DMS153 treated with DMSO at 0.1 percent for 48 hours (cell line): ENCODE results near the gene KCNG4.

ENCODE experiments used
- DNase-seq: peaks from one replicate; lab custom pipeline; 2025; ENCODE audit not compliant: unreplicated experiment; lab: John Stamatoyannopoulos, UW

Gene KCNG4

DNA sequence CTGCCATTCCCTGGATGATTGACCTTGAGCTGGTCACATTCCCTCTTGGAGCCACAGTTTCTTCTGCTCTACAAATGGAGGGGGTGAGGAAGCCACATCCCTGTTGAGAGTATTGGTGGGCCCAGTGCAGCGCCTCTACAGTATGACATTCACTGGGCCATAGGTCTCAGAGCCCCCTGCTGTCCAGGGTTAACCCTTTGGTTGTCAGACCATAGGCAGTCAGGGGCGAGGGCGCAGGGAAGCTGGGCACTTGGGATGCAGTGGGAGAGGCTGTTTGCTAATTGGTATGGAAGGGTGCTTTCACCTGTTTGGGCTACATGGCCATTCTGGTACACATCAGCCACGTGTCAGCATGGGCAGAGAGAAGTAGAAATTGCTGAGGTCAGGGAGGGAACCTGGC, 27.6 kb upstream of the KCNG4 start:
- DNase-seq, result no peak

- DNase-seq, result peak; percentile 25
Measured at GRCh38 chr16:84266451-84266850, 26.6 kb upstream of the KCNG4 start.

DNA sequence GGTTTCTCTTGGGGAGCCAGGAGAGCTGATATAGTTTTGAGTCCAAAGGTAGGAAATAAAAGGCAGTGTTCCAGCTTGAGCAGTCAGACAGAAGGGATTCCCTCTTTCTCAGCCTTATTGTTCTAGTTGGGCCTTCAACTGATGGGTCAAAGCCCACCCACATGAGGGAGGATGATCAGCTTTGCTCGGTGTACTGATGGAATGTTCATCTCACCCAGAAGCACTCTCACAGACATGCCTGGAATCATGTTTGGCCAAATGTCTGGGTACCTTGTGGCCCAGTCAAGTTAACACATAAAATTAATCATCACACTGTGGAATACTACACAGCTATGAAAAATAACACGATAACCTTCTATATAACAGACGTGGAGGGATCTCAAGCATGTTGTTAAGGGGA, 23.1 kb upstream of the KCNG4 start:
- DNase-seq, result no peak

DNA sequence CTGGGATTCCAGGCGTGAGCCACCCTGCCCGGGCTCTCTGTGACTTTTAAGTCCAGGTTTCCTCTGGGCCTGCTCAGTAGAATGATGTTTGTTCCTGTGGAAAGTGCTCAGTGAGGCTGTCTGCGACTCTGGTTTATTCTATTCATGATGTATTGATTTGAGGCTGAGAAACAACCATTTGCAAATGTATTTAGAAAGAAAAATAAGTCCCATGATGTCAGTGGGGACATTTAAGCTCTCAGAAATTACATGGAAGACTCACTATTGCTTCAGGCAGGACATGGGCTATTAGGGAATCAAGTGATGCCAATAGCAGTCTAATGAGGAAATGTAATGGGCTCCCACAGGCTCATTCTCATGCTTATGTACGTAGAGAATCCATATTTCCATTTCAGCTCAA, 22.2 kb upstream of the KCNG4 start:
- no peak for DNase-seq

GRCh38 chr16:84260766-84261554, 21.1 kb upstream of the KCNG4 start:
- no peak for DNase-seq

DNA sequence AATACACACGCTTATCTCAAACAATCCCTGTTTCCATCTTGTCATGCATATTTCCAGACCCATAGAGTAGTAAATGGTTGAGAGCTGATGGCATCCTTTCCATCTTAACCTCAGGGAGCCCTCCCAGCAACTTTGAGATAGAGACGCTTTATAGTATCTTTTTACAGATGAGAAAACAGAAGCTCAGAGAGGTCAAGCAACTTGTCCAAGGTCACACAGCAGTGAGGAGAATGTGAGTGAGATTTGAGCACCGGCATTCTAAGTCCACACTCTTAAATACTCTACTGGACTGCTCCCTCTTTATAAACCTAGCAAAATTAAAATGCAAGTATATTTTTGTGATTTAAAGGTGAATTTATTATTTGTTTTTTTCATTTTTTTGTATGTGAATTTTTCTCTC, 19.9 kb upstream of the KCNG4 start:
- DNase-seq, result no peak

GRCh38 chr16:84258266-84258665, 18.5 kb upstream of the KCNG4 start:
- no peak for DNase-seq

- no peak for DNase-seq
Measured at GRCh38 chr16:84255050-84255810, 15.4 kb upstream of the KCNG4 start.

GRCh38 chr16:84254062-84254461, 14.2 kb upstream of the KCNG4 start:
- DNase-seq, result no peak

DNA sequence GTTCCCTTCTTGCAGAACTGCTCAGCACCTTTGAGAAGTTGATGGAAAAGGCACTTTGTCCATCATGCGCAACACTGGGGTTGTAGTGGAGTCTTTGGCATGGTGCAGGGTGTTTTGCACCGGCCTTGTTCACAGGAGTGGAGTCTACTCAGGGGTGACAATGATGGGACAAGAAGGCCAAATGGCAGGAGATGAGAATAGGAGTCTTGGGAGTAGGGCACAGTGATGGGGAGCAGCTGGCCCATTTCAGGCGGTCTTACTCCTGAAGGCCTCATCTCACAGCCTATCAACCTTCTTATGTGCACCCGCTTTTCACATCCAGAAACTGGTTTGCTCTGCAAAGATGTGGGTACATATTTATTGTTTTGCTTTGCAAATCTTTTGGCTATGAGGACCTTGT, 13.4 kb upstream of the KCNG4 start:
- no peak for DNase-seq

DNA sequence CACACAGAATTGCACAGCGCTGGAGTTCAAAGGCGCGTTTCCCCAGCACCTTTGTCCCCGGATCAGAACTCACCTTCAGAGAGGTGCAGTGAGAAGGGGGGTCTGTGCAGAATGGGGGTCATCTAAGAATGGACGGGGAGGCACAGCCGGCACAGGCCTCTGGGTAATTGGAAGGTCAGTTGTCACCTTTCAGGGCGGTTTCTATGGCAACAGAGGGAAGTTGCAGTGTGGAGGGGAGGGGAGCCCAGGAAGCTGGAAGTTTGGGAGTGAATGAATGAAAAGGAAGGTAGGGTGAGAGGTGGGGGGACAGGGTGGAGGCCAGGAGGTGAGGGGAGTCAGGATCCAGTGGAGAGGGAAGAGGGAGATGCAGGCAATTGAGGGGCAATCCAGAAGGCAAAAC, 12.4 kb upstream of the KCNG4 start:
- DNase-seq, result no peak

GRCh38 chr16:84247844-84248243, 8.0 kb upstream of the KCNG4 start:
- no peak for DNase-seq

DNA sequence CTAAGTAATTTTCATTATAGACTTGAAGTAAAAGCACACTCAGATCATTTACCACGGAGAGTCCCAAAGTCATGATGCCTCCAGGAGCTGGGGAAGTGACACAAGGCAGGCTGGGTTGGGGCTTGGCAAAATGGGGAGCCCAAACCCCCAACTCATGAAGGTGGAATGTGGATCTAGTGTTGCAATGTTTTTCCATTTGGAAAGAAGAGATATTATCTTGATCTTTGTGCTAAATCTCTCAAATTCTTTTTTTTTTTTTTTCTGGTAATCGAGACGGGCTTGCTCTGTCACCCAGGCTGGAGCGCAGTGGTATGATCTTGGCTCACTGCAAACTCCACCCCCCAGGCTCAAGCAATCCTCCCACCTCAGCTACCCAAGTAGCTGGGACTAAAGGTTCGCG, 7.5 kb upstream of the KCNG4 start:
- DNase-seq, result no peak

DNA sequence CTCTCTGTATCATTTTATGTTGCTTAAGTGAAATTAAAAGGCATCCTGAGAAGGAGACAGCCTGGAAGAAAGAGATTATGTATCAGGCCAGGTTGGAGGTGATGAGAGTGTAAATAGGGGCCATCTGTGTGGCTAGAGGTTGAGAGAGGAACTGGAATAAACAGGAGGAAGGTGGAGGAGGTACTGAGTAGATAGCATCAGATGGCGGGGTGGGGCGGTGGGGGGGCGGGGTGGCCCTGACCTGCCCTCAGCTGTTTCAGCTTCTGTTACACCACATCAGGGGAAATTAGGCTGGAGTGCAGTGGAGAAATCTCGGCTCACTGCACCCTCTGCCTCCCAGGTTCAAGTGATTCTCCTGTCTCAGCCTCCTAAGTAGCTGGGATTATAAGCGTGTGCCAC, 6.9 kb upstream of the KCNG4 start:
- DNase-seq, result no peak

- DNase-seq, result no peak
Measured at GRCh38 chr16:84245956-84246678, 6.3 kb upstream of the KCNG4 start.

DNA sequence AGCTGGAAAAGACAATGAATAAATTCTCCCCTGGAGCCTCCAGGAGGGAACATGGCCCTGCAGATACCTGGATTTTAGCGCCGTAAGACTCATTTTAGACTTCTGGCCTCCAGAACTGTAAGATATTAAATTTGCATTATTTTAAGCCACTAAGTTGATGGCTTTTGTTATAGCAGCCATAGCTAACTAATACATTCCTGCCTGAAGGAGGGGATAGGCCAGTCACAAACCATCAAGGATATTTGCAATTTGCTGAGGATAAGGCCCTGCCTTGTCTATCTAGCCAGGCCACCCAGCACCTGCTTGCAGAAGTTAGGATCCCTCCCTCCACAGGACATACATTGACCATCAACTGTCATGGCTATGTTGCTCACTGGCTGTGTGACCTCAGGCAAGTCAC, 4.9 kb upstream of the KCNG4 start:
- DNase-seq, result no peak

- DNase-seq, result no peak
Measured at GRCh38 chr16:84243732-84244131, 3.9 kb upstream of the KCNG4 start.

DNA sequence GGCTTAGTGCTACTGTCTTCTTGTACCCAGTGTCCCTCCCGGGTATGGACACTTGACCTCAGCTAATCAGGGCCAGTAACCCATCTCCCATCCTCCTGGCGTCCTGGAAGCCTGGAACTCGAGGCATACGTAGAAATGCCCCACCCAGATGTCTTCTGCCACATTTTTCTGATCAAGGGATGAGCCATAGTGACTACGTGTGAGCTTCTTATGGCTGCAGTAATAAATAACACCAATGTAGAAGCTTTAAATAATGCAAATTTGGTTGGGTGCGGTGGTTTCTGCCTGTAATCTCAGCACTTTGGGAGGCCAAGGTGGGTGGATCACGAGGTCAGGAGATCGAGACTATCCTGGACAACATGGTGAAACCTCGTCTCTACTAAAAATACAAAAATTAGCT, 3.0 kb upstream of the KCNG4 start:
- DNase-seq, result no peak

DNA sequence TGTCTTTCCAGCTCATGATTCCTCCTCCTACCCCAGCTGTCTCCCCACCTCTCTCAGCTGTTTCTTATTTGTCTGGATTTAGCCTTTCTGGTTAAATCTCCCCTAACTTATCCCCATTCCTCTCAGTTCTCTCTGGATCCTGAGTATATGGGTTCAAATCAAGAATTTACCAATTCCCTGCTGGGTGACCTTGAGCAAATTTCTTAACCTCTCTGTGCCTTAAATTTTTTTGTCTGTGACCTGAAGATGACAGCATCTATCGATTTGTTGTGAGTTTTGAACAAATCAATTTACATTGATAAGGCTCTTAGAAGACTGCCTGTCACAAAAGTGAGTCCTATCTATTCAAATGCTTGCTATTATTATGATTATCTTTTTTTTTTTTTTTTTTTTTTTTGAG, 2.0 kb upstream of the KCNG4 start:
- DNase-seq, result no peak

DNA sequence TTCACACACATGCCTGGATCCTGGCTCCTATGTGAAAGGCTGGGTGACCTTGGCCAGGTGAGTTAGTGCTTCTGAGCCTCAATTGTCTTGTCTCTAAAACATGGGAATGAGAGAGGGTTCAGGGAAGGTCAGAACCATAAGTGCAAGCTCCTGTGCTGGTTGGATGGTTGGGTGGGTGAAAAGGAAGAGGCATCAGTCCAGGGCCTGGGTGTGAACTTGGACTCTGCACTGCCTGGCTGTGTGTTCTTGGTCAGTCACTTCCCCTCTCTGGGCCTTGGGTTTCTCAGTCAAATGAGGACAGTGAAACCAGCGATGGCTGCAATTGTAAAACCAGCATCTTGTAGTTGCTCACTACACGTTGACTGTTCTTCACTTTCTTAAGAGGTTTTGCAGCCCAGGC, 643 bp upstream of the KCNG4 start:
- no peak for DNase-seq

- DNase-seq, result no peak
Measured at GRCh38 chr16:84239141-84239769, 557 bp downstream of the KCNG4 start.
